ENCODE measurements around the gene KSR1.

- TF ChIP-seq ZFP3 (CRISPR knock-in tag; IDR thresholded peaks at IDR 0.05) (no peak), RARB (CRISPR knock-in tag; IDR thresholded peaks at IDR 0.05) (no peak), CSDC2 (CRISPR knock-in tag; IDR thresholded peaks at IDR 0.05) (no peak)
- TF ChIP-seq, protein P1, sequence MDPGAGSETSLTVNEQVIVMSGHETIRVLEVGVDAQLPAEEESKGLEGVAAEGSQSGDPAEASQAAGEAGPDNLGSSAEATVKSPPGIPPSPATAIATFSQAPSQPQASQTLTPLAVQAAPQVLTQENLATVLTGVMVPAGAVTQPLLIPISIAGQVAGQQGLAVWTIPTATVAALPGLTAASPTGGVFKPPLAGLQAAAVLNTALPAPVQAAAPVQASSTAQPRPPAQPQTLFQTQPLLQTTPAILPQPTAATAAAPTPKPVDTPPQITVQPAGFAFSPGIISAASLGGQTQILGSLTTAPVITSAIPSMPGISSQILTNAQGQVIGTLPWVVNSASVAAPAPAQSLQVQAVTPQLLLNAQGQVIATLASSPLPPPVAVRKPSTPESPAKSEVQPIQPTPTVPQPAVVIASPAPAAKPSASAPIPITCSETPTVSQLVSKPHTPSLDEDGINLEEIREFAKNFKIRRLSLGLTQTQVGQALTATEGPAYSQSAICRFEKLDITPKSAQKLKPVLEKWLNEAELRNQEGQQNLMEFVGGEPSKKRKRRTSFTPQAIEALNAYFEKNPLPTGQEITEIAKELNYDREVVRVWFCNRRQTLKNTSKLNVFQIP (CRISPR knock-in tag; IDR thresholded peaks at IDR 0.05; ENCODE audit: borderline replicate concordance, low read depth) = no peak
Observed at GRCh38 chr17:27634026-27634335, 177.7 kb downstream of the KSR1 start.

All from SK-N-SH treated with all-trans-retinoic acid at 6 μM for 48 hours (cell line).